Transverse colon (tissue), 4 donors: Measurements from ENCODE around the gene SIPA1L3. TPM values are rescaled to one million over a fixed set of nuclear protein-coding genes. Genes with fewer than 3 reads are reported as not detected.
"Not testable (repeated sequence)": the region's sequence is repeated elsewhere in the genome, so short reads cannot be mapped to it uniquely, and the experiment has no call there.

Experiments used
- DNase-seq: peaks from one replicate; pipeline ENCODE4 v3.0.0-alpha.2; 2019
- H3K27ac ChIP-seq, 4 donors: fragments of 200-600 bp; sonication (generic); 2 replicates each; pipeline ENCODE4 v1.5.1; 2016 to 2018; ENCODE audit warnings: inconsistent platforms in 4 of 4
- H3K27me3 ChIP-seq: fragments of 200-600 bp; sonication (generic); 2 replicates; pipeline ENCODE4 v1.5.1; 2017; ENCODE audit warnings: inconsistent platforms
- H3K36me3 ChIP-seq, 4 donors: fragments of 200-600 bp; sonication (generic); 2 replicates each; pipeline ENCODE4 v1.5.1; 2017 to 2019; ENCODE audit warnings: inconsistent platforms in 4 of 4
- H3K4me1 ChIP-seq, 4 donors: fragments of 200-600 bp; sonication (generic); 2 replicates each; pipeline ENCODE4 v1.5.1; 2017 to 2020; ENCODE audit warnings: inconsistent platforms in 4 of 4
- H3K4me3 ChIP-seq, 4 donors: fragments of 200-600 bp; sonication (generic); 1 replicate in 1 of 4; 2 replicates in 3 of 4; pipeline versions ENCODE4 v1.5.1 to v1.6.1; 2017 to 2019; ENCODE audit warnings: inconsistent platforms in 4 of 4
- H3K9me3 ChIP-seq, 2 donors: fragments of 200-600 bp; sonication (generic); 2 replicates each; pipeline ENCODE4 v1.5.1; 2017 to 2019; ENCODE audit warnings: inconsistent platforms in 2 of 2
- EP300 ChIP-seq: sonication (generic); formaldehyde crosslinking; IDR thresholded peaks from one replicate; pipeline ENCODE4 v1.6.1; 2017; ENCODE audit warnings: antibody characterized with exemption, low read depth
- POLR2A ChIP-seq: fragments of 450-650 bp; IDR thresholded peaks from one replicate; pipeline ENCODE4 v1.6.1; 2016; ENCODE audit warnings: antibody characterized with exemption, mild to moderate bottlenecking, moderate library complexity
- POLR2AphosphoS5 ChIP-seq, 3 donors: sonication (generic); formaldehyde crosslinking; IDR thresholded peaks; one replicate each; pipeline ENCODE4 v1.6.1; 2016; ENCODE audit warnings: antibody characterized with exemption in 3 of 3
- WGBS, 2 donors: methylation state at CpG; one replicate each; pipeline ENCODE4 v1.1.5; 2018; ENCODE audit warnings: low coverage in 1 of 2; 5-methylcytosine and 5-hydroxymethylcytosine counted together
- in situ Hi-C, 4 donors: fragments of 200-750 bp; cut with MboI; loops; one replicate each; pipeline versions ENCODE4 v1.15.0 to v1.15.1; 2017; ENCODE audit warnings: low sequenced_read_pairs in 3 of 4, low pct_ligation_motif_present in 1 of 4, low pct_unique_long_range_greater_than_20kb in 1 of 4
- intact Hi-C: fragments of 100-400 bp; cut with DNase I; formaldehyde crosslinking; loops from one replicate; pipeline ENCODE4 v1.15.1; 2023; ENCODE audit warnings: low total_unique reads
- total RNA-seq, 4 donors: library from RNA; depleted of rRNA; stranded (reverse); fragments of >200 nt; gene quantifications; one replicate each; pipeline ENCODE4 v1.1.0, GENCODE V29; 2016
- TF ChIP-seq, protein P1 (sequence below), 5 experiments: fragments of 200-600 bp in 3 of 5; fragments of 450-650 bp in 2 of 5; sonication (generic) in 3 of 5; IDR thresholded peaks; 1 replicate in 2 of 5; 2 replicates in 3 of 5; pipeline ENCODE4 v1.5.1; 2016 to 2017; ENCODE audit warnings: antibody characterized with exemption in 5 of 5, inconsistent platforms in 3 of 5, mild to moderate bottlenecking in 2 of 5, moderate library complexity in 1 of 5

The SIPA1L3 gene
- total RNA-seq, 4 donors from 2014 or later = 191 to 284 (median 231) TPM

- no peak for DNase-seq
- intact Hi-C loops = no loop called here
- Histone ChIP-seq H3K9me3 (no peaks in the 10 kb centered on the region), H3K27me3 (no peaks in the 10 kb centered on the region), H3K27ac (peak overlapping the region; percentile 40 to 59 (median 47)), H3K4me1 (peaks cover 0 to 16% (median 6%) of the 10 kb centered on the region in 4 donors), H3K4me3 (no peak overlapping the region), H3K36me3 (no peaks in the 10 kb centered on the region)
- TF ChIP-seq POLR2A (no peak), POLR2AphosphoS5 (IDR thresholded peaks at IDR 0.05) (no peak), EP300 (no peak)
- TF ChIP-seq, protein P1, sequence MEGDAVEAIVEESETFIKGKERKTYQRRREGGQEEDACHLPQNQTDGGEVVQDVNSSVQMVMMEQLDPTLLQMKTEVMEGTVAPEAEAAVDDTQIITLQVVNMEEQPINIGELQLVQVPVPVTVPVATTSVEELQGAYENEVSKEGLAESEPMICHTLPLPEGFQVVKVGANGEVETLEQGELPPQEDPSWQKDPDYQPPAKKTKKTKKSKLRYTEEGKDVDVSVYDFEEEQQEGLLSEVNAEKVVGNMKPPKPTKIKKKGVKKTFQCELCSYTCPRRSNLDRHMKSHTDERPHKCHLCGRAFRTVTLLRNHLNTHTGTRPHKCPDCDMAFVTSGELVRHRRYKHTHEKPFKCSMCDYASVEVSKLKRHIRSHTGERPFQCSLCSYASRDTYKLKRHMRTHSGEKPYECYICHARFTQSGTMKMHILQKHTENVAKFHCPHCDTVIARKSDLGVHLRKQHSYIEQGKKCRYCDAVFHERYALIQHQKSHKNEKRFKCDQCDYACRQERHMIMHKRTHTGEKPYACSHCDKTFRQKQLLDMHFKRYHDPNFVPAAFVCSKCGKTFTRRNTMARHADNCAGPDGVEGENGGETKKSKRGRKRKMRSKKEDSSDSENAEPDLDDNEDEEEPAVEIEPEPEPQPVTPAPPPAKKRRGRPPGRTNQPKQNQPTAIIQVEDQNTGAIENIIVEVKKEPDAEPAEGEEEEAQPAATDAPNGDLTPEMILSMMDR (IDR thresholded peaks at IDR 0.05) = no peak
- in situ Hi-C loops = loop anchor here in 3 of 4 donors (25.0 kb wide), 2 partner anchors 172 to 422 kb away; partner anchors contain the start of gene CATSPERG (in 3 of the 3)
- WGBS, 2 donors = 26% methylated on average over 2 of the region's 2 CpGs; no CpG with 5 or more reads in 1 of the 2 donors
Observed at GRCh38 chr19:37914908-37915307, 7.9 kb downstream of the SIPA1L3 start.

GRCh38 chr19:37920591-37921450 is 13.8 kb downstream of the SIPA1L3 start:
- Histone ChIP-seq H3K27ac (no peak overlapping the region), H3K4me3 (no peak overlapping the region), H3K9me3 (no peaks in the 10 kb centered on the region), H3K4me1 (peaks cover 0 to 22% (median 9%) of the 10 kb centered on the region in 4 donors), H3K36me3 (no peaks in the 10 kb centered on the region), H3K27me3 (no peaks in the 10 kb centered on the region)
- WGBS, 2 donors = 77 to 84% methylated on average over 11 to 23 of the region's 23 CpGs
- TF ChIP-seq, protein P1 (IDR thresholded peaks at IDR 0.05) = no peak
- TF ChIP-seq POLR2A (no peak), EP300 (no peak), POLR2AphosphoS5 (IDR thresholded peaks at IDR 0.05) (no peak)
- in situ Hi-C loops (loop anchor here in 3 of 4 donors (25.0 kb wide), 2 partner anchors 166 to 416 kb away; partner anchors contain the start of gene CATSPERG (in 3 of the 3)), intact Hi-C loops (no loop called here)
- no peak for DNase-seq

GRCh38 chr19:37924573-37924972 is 17.6 kb downstream of the SIPA1L3 start:
- peaks cover 2 to 42% (median 22%) of the 10 kb centered on the region in 4 donors for H3K4me1 ChIP-seq
- peak overlapping the region in 3 of 4 donors; percentile 23 to 55 (median 36) for H3K27ac ChIP-seq
- 75 to 81% methylated on average over 7 to 8 of the region's 8 CpGs for WGBS, 2 donors

GRCh38 chr19:37925212-37925611 is 18.2 kb downstream of the SIPA1L3 start:
- intact Hi-C loops = no loop called here
- no peak for DNase-seq
- no peak overlapping the region for H3K27ac ChIP-seq
- in situ Hi-C loops = no loop called here
- no peaks in the 10 kb centered on the region for H3K36me3 ChIP-seq
- no peaks in the 10 kb centered on the region for H3K9me3 ChIP-seq
- 88 to 100% methylated on average over 1 to 3 of the region's 3 CpGs for WGBS, 2 donors
- peaks cover 2 to 44% (median 23%) of the 10 kb centered on the region in 4 donors for H3K4me1 ChIP-seq
- no peaks in the 10 kb centered on the region for H3K27me3 ChIP-seq
- no peak for TF ChIP-seq POLR2AphosphoS5 (IDR thresholded peaks at IDR 0.05)
- TF ChIP-seq POLR2A = no peak
- TF ChIP-seq EP300 = no peak
- TF ChIP-seq, protein P1 (IDR thresholded peaks at IDR 0.05) = no peak
- H3K4me3 ChIP-seq = no peak overlapping the region

More at GRCh38 chr19:37924573-37924972, 17.6 kb downstream of the SIPA1L3 start:
- H3K4me3 ChIP-seq, H3K9me3 ChIP-seq, H3K36me3 ChIP-seq, intact Hi-C loops, H3K27me3 ChIP-seq: not testable (repeated sequence)
- peak; percentile 68 for DNase-seq
- in situ Hi-C loops = loop anchor here in 3 of 4 donors (25.0 kb wide), 2 partner anchors 163 to 413 kb away; partner anchors contain the start of gene CATSPERG (in 3 of the 3)
